ENCODE data around the gene NME3.

The NME3 gene

DNA sequence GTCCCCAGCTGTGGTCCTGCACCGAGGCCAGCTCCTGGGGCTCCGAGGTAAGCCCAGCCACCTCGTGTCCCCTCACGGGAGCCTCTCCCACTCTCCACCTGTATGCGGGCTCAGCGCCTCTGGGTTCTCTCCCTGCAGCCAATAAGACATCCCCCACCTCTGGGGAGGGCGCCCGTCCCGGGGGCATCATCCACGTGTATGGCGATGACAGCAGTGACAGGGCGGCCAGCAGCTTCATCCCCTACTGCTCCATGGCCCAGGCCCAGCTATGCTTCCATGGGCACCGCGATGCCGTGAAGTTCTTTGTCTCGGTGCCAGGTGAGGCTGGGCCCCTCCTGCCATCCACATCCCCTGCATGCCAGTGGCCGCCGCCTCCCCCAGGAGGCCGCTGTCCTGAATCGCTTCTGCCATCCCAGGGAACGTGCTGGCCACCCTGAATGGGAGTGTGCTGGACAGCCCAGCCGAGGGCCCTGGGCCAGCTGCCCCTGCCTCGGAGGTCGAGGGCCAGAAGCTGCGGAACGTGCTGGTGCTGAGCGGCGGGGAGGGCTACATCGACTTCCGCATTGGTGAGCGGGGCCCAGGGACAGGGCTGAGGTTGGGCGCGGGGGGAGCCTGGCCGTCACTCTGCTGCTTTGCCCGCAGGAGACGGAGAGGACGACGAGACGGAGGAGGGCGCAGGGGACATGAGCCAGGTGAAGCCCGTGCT is 3.1 kb downstream of the NME3 start:
- no peak for FAIRE-seq

DNA sequence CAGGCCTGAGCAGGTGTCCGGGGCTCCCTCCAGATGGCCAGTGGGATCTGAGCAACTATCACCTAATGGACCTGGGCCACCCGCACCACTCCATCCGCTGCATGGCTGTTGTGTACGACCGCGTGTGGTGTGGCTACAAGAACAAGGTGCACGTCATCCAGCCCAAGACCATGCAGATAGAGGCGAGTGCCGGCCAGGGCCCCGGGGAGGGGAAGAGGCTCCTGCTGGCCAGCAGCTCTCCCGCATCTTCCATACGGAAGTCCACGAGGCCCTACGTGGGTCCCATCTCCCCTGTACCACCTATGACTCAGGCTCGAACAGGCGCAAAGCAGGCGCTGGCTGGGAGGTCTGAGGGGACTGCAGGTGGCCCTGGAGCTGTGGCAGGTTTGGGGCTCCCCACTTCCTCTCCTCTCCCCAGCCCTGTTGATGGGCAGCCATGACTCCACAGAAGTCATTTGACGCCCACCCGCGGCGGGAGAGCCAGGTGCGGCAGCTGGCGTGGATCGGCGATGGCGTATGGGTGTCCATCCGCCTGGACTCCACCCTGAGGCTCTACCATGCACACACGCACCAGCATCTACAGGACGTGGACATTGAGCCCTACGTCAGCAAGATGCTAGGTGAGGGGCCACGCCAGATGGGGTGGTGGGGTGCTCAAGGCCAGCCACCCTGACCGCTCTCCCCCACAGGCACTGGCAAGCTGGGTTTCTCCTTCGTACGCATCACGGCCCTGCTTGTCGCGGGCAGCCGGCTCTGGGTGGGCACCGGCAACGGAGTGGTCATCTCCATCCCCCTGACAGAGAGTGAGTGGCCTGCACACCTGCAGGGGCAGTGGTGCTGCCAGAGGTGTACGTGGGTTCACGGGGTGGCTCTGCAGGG is 4.0 kb downstream of the NME3 start:
- FAIRE-seq = no peak

DNA sequence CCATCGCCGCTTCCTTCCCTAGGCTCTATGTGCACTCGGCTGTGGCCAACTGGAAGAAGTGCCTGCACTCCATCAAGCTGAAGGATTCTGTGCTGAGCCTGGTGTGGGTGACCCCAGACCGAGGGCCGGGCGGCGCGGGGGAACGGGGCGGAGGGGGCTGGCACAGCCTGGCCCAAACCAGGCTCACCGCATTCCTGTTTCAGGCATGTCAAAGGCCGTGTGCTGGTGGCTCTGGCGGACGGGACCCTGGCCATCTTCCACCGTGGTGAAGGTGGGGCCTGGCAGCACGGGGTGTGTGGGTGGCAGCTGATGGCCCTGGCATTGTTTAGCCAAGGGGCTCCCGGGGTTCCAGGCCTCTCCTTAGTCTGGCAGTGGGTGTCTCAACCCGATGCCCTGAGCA is 4.6 kb downstream of the NME3 start:
- no peak for FAIRE-seq

DNA sequence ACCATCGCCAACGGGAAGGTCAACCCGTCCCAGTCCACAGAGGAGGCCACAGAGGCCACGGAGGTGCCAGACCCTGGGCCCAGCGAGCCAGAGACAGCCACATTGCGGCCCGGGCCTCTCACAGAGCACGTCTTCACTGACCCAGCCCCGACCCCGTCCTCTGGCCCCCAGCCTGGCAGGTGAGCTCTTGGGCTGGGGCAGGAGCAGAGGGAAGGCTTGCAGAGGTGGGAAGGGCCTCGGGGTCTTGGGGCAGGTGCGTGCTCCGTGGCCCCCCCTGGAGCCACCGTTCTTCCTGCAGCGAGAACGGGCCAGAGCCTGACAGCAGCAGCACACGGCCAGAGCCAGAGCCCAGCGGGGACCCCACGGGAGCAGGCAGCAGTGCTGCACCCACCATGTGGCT is 5.1 kb downstream of the NME3 start:
- no peak for FAIRE-seq

DNA sequence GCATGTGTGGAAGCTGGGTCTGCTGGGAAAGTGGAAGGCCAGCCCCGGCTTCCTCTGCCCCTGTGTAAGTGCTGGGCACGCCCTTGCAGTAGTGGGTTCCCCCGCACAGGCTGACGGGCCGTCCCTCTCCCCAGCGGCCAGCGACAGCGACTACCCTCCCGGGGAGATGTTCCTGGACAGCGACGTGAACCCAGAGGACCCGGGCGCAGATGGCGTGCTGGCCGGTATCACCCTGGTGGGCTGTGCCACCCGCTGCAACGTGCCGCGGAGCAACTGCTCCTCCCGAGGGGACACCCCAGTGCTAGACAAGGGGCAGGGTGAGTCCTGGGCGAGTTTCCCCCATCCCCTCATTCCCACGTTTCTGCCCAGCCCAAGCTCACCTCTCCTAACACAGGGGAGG is 5.5 kb downstream of the NME3 start:
- FAIRE-seq = no peak

DNA sequence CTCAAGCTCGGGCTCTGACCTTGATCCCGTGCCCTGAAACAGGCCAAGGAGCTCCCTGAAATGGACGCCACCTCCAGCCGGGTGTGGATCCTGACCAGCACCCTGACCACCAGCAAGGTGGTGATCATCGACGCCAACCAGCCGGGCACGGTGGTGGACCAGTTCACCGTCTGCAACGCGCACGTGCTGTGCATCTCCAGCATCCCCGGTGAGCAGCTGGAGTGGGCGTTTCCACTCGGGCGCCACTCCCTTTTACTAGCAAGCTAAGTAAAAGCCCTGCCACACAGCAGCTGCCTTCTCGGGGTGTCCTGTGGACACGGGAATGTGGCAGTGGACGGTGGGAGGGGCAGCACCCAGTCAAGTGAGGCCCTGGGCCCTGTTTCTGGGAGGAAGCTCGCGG is 6.4 kb downstream of the NME3 start:
- no peak for FAIRE-seq

DNA sequence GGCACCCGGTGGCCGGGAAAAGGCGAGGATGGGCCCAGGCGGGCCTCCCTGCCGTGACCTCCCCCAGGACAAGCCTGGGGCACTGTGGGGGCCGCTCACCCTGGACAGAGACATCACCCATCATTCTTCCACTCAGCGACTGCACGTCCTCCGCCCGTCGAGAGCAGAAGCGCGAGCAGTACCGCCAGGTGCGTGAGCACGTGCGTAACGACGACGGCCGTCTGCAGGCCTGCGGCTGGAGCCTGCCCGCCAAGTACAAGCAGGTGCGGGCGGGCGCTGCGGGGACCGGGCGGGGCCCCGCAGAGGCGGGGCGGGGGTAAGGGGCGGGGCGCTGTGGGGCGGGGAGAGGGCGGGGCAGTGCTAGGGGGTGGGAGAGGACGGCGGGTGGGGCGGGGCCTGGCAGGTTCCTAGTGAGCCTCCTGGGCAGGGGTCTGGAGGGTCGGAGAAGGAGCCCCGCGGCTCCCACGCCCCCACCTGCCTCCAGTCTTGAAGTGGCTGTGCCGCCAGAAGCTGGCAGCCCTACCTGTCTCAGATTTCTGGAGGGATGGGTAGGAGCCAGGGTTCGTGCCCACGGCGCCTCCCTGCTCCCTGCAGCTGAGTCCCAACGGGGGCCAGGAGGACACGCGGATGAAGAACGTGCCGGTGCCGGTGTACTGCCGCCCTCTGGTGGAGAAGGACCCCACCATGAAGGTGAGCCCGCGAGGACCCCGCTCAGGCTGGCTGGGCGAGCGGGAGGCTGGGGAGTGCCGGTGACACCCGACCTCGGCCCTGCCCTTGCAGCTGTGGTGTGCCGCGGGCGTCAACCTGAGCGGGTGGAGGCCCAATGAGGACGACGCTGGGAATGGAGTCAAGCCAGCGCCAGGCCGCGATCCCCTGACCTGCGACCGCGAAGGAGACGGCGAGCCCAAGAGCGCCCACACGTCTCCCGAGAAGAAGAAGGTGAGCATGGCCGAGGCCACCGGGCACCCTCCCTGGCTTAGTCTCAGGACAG is 7.5 kb downstream of the NME3 start:
- no peak for FAIRE-seq

DNA sequence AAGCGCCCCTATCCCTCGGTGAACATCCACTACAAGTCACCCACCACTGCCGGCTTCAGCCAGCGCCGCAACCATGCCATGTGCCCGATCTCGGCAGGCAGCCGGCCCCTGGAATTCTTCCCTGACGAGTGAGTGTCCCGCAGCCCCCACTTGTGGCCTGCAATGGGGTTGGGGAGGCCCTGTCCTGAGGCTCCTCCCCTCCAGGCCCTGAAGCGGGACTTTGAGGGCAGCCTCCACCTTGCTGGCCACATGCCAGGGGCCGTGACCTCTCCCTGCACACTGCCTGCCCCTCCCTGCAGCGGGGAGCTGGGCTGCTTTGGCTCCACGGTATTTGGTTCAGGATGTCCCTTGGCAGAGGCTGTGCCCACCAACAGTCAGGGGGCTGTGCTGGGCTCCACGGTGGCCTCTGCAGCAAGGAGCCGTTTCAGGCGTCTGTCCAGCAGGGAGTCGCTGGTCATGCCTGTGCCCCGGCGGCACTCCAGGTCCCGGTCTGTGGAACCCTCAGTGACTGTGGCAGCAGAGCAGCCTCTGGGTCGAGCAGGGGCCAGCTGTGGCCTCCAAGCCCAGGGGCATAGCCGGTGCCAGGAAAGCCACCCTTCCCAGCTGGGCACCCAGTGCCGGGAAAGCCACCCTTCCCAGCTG is 8.3 kb downstream of the NME3 start:
- FAIRE-seq = no peak

DNA sequence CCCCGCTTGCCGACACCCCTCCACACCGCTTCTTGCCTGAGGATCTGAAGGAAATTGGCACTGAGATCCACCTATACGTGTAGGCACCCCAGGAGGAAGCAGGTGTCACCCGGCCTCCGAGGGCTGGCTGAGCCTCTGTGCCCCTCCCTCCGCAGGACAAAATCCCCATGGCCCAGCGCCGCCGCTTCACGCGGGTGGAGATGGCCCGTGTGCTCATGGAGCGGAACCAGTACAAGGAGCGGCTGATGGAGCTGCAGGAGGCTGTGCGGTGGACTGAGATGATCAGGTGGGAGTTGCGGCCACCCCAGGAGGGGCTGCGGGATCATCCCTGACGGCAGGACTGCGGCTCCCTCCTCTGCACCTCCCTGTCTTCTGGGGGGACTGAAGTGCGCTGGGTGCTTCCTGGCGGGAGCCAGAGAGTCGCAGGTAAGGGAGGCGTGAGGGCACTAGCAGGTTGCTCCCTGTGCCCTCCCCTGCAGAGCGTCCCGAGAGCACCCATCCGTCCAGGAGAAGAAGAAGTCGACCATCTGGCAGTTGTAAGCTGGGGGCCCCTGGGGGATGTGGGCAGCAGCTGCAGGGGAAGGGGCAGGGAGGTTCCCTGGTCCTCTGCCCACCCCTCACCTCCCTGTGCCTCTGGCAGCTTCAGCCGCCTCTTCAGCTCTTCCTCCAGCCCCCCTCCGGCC is 9.0 kb downstream of the NME3 start:
- no peak for FAIRE-seq

DNA sequence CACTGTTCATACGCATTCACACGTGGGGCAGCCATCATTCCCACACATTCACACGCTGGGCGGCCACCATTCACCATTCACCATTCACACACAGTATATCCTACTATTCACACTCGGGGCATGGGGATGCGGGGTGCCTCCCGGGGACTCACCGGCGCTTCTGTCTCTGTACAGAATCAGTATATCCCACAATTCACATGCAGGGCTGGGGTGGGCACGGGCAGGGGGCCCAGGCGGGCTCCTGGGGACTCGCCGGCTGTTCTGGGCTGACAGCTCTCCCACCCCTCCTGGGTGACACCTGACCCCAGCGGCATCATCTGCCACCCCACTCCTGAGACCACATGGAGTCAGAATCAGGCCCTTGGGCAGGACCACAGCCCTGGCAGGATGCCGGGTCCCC is 9.6 kb downstream of the NME3 start:
- no peak for FAIRE-seq

DNA sequence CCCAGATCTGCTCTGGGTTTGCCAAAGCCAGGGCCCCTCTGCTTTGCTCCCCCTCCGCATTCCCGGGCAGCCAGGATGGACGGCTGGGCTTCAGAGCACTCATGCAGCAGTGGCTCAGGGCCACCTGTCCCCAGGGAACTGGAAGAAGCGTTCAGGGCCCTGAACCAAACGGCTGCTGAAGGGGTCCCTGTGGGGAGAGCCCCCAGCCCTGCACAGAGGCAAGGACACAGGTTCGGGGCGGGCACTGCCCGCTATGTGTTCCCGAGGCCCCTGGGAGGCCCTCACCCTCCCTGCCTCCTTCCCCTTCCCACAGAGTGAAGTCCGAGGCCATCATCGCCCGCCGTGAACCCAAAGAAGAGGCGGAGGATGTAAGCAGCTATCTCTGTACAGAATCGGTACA is 10.4 kb downstream of the NME3 start:
- no peak for FAIRE-seq

DNA sequence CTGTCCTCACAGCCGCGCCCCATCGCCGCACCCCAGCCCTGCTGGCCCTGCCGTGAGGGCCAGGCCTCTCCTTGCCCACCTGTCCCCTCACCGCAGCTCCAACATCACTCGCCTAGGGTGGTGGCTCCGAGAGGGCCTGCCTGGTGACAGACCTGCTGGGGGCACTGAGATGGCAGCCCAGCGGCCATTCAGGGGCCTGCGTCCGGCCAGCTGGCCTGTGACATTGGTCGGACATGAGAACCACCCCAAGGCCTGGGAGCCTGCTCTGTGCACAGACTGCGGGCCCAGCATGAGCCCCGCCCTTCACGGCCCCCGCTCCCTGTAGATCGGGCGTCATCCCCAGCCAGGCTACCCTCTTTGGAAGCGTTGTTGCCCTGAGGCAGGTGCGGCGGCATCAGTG is 11.8 kb downstream of the NME3 start:
- no peak for FAIRE-seq

DNA sequence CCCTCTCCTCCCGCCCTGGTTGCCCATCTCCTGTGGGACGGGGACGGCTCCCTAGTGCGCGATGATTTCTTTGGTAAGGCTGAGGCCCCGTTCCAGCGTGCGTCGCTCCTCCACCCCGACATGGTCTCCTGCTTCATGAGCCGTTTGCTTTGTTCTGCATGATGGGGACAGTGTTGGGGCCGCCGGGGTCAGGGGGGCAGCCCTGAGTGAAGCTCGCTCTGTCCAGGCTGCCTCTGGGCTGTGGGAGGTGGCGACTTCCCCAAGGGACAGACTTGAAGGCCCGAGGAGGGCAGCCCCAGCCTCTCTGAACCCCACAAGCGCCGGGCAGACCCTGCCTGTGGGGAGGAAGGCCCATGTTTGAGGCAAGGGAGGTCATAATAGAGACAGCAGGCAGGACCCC is 12.4 kb downstream of the NME3 start:
- FAIRE-seq = no peak

DNA sequence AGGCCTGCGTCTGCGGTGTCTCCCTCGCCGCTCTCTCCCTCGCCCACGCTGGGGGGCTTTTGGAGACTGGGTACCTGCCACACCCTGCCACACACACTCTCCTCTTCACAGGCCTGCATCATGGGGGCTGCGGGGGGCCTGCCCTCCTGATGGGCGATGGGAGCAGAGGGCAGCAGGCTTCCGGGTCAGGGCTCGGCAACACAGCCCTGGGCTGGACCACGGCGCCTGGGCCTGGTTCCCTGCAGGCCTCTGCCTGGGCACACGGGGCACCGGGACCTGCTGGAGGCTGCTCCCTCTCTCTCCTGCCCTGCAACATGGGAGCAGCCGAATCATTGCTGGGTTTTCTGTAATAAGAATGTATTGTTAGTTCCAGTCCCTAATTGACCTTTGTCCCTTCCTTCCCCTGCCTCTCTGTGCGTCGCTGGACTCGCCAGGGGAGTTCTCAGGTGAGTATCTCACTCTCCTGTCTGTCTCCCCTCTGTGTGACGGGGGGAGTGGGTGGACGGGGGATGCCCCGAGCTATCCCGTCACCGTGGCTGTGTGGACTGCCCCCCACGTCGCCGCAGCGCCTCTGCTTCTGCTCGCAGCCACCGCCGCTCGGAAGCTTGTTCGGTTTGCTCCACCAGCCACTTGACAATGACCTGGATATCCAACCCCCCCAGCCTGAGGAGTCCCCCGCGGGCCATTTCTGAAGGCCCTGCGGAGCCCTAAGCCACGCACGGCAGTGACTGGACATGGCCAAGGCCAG is 13.5 kb downstream of the NME3 start:
- no peak for FAIRE-seq

DNA sequence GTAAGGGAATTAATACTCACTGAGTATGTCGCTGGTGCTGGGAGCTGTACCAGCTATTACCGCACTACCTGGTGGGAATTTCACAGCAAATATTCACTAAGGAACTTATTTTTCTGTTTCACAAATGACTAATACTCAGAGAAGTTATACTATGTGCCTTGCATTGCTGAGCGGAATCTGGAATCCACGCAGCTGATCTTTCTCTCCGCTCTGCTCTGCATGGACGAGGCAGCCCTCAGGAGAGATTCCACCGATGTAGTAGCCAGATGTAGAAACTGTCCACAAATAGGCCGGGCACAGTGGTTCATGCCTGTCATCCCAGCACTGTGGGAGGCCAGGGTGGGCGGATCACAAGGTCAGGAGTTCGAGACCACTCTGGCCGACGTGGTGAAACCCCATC is 17.1 kb downstream of the NME3 start:
- no peak for FAIRE-seq

DNA sequence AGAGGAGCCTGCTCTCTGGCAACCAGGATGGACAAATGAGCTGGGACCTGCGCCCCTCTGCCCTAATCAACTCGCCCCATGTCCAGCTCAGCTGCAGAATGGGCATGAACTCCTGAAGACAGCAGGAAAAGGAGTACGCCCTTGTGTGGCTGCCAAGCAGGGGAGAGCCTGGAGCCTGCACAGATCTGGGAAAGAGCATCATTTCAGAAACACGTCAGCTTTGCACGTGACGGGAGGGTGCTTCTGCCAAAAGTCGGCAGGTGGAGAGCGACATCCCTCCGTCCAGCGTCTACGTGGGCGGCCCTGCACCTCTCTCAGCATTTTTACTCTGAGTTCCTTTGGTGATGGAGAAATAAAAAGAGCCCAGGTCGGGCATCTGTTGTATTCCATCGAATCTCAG is 18.5 kb downstream of the NME3 start:
- no peak for FAIRE-seq

DNA sequence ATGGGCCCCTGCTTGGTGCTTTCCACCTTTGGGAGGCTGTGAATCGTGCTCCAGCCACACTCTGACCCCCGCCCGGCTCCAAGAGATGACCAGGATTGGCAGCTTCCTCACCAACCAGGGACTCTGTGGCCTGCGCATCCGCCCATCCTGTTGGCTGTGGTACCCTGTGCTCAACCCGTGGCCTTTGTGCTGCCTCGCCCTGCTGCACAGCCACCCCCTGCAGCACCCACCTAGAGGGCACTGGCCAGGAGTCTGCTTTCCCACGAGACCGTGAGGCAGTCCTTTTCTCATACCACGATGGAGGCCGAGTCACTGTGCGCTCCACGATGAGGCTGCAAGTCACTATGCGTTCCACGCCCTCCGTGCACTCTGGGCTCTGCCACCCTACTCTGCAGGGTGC is 19.4 kb downstream of the NME3 start:
- no peak for FAIRE-seq

DNA sequence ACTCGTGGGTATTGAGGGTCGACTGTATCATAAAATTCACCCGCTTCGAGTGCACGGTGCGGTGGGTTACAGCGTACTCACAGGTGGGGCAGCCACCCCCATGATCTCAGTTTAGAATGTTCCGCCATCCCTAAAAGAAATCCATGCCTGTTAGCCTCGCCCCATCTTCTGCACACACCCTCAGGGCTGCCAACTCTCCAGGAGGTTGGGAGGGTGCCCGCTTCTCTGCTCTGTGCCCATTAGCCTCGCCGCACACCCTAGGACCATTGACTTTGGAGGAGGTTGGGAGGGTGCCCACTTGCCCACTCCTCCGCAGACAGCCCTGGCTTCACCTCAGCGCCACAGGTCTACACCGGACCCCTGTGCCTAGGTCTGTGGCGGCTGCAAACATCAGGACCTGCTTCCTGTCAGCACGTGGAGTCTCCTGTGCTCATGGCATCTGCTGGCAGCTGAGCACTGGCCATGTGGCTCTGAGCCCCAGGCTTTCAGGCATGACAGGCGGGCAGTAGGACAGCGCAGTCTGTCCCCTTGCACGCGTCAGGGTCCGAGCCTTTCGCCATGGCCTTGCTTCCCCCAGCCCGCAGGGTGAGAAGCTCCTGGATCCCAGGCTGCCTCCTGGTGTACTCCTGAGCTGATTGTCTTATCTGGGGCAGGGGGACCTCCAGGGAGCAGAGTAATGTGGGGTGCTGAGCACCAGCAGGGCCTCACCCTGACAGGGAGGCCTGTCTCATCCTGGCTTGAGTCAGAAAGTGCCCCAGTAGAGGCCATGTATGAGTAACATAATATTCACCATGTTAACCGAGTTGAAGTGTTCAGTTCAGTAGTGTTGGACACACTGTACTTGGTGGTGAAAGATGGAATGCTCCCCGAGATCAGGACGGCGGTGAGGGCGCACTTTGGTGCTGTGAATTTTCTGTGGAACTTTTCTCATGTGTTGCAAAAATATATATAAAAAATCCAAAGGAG is 21.9 kb downstream of the NME3 start:
- FAIRE-seq = no peak

DNA sequence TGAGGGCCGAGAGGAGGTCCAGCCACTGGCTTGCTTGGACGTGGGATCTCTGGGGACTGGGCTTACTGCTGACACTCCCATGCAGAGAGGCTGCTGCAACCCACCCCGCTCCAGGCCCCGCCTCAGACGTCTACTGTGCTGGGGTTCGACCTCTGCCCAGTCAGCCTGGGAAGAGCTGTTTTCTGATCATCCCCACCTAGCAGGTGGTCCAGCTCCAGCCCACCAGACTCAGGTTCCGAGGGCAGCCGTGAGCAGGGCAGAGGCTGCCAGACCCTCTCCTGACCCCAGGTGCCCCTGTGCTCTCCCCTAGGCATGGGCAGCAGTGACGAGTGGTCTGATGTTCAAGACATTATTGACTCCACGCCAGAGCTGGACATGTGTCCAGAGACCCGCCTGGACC is 23.4 kb downstream of the NME3 start:
- no peak for FAIRE-seq

DNA sequence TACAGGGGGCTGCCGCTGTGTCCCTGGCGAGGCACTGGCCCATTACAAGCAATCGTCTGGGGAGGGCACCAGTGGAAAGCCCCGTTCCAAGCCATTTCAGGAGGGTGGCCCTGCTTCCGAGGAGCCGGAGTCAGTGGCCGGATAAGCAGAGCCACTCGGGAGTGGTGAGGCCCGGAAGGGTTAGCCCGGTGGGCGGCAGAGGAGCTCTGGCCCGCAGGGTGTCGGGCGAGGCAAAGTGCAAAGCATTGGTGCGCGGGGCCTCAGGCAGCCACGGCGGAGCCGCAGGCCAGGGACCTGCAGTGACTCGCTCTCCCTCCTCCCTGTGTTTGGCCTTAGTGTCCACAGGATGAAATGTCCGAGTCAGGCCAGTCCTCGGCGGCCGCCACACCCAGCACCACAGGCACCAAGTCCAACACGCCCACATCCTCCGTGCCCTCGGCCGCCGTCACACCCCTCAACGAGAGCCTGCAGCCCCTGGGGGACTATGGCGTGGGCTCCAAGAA is 24.6 kb downstream of the NME3 start:
- FAIRE-seq = no peak

Data from TTC549 (cell line).